ENCODE results near the gene ACTR5.

DNA sequence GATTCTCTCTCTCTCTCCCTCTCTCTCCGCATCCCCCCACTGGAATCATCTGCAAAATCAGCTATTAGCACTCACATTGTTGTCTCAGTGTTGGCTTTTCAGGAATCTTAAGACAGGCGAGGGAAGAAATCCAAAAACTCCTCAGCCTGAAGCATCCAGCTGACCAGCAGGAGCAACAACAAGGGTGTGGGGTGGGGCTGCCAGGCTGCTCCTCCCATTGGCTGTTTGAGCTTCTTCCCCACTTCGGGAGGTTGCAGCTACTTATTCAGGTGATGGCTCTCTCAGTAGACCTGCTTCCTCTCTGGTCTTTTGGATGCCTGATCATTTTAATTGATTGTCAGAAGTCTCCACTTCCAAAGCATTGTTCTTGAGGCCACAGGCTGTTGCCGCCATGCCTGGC is 48.1 kb upstream of the ACTR5 start:
- no peak for TF ChIP-seq CTCF (conservative IDR thresholded peaks at IDR 0.05)
- no peak for TF ChIP-seq ZFX (IDR thresholded peaks at IDR 0.05)

Data from C4-2B (cell line).